ENCODE results near the gene APP. TPM values are rescaled to one million over a fixed set of nuclear protein-coding genes. Genes with fewer than 3 reads are reported as not detected.
"Not testable (repeated sequence)": the region's sequence is repeated elsewhere in the genome, so short reads cannot be mapped to it uniquely, and the experiment has no call there.

APP gene
- total RNA-seq, 1 donor from 2014 or later = 1,326 TPM

- DNase-seq (ENCODE audit: low read depth in 2 of 2) = not testable (repeated sequence)
These were observed 147.2 kb downstream of the APP start for GRCh38 chr21:26023406-26023805.

DNA sequence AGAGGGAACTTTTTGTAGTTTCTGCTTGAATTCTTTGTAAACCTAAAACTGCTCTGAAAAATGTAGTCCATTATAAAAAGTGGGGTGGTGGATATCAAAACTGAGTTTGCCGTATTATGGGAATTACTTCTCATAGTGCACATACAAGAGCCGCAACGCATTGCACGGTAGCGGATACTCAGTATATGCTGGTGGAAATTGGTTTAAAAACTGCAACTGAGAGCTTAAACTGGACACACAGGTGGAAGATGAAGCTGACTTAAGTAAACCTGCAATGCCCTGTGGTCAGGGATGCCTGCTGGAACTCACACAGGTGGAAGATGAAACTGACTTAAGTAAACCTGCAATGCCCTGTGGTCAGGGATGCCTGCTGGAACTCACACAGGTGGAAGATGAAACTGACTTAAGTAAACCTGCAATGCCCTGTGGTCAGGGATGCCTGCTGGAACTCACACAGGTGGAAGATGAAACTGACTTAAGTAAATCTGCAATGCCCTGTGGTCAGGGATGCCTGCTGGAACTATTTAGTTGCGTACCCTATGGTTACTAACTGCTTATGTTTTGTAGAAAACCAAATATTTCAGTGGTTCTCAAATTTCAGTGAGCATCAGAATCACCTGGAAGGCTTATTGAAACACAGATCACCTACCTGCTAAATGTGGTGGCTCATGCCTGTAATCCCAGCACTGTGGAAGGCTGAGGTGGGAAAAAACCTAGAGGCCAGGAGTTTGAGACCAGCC, 147.8 kb downstream of the APP start:
- not testable (repeated sequence) for DNase-seq (ENCODE audit: low read depth in 2 of 2)

DNA sequence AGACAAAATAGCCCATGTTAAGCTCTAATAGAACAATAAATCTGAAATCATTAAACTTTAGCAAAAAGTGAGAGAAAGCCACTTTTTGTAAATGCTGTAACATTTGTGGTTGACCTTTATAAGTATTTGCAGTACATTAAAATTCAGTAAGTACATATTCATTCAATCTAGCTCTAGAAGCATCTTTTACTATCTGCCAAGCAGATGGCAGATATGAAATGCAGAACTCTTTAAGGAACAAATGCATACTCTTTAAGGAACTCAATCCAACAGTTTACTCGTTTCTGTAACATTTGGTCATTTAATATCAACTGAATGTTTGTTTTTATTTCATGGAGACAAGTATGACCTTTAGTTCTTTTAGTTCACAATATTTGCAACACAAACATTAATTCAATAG, 150.1 kb downstream of the APP start:
- no peak for DNase-seq (ENCODE audit: low read depth in 2 of 2)

DNA sequence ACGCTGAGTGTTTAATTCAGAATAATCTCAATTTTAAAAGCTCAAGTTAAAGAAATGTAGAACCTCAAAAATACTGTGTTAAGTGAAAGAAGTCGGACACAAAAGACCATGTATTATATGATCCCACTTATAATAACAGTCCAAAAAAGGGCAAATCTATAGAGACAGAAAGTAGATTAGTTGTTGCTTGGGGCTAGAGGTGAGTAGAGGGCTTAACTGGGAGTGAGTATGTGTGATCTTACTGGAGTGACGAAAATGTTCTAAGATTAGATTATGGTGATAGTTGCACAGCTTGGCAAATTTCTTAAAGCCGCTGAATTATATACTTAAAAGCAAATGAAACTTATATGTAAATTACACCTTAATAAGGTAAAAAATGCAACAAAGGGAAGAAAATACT, 150.5 kb downstream of the APP start:
- DNase-seq (ENCODE audit: low read depth in 2 of 2) = no peak

- DNase-seq (ENCODE audit: low read depth in 2 of 2) = no peak
These were observed 151.3 kb downstream of the APP start for GRCh38 chr21:26019236-26019635.

- no peak for DNase-seq (ENCODE audit: low read depth in 2 of 2)
These were observed 156.6 kb downstream of the APP start for GRCh38 chr21:26013970-26014369.

- DNase-seq (ENCODE audit: low read depth in 2 of 2) = not testable (repeated sequence)
These were observed 158.1 kb downstream of the APP start for GRCh38 chr21:26012482-26012881.

GRCh38 chr21:26011292-26011940, 159.2 kb downstream of the APP start:
- no peak for DNase-seq (ENCODE audit: low read depth in 2 of 2)

GRCh38 chr21:26007951-26008498, 162.5 kb downstream of the APP start:
- DNase-seq (ENCODE audit: low read depth in 2 of 2) = peak; percentile 59 to 78

DNA sequence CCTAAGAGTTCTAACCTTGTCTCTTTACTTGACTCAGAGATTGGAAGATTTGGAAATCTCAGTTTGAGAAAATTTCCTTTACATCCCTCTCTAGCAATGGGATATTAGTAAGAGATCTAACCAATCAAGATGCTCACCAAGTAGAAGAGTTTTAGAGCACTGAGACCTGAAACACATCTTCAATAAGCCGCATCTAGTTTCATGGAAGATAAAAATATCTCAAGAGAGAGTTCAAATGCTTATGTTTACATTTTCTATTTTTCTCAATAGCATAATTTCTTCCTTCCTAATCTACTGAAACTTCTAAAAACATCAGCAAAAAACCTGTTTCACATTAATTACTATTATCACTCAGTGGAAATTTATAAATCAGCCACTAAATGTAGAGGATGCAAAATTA, 165.1 kb downstream of the APP start:
- DNase-seq (ENCODE audit: low read depth in 2 of 2) = no peak

- DNase-seq (ENCODE audit: low read depth in 2 of 2) = no peak
These were observed 167.2 kb downstream of the APP start for GRCh38 chr21:26003404-26003803.

GRCh38 chr21:26001356-26001755, 169.2 kb downstream of the APP start:
- no peak for DNase-seq (ENCODE audit: low read depth in 2 of 2)

DNA sequence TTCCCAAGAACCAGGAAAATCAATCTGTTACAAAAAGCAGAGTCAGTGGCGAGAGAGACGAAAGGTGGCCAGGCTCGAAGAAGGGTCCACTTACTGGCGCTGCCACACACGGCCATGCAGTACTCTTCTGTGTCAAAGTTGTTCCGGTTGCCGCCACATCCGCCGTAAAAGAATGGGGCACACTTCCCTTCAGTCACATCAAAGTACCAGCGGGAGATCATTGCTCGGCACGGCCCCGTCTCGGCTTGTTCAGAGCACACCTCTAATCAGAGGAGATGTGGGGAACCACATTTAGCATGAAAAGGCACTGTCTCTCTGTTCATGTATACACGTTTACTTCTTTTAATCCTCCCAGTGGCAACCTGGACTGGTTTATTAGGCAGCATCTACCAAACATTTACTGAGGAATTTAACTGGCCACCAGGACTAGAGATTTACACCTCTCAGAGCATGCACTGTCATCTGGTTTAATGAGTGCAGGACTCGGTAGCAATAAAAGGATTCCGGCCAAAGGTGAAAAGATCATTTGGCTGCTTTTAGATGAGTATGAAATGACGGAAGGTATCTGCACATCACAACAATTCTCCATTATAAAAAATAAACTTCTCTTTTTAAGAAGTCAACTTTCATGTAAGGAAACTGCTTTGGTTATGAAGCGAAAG, 170.5 kb downstream of the APP start:
- DNase-seq (ENCODE audit: low read depth in 2 of 2) = no peak

GRCh38 chr21:25997788-25998611, 172.6 kb downstream of the APP start:
- peak in 1 of 2 donors; percentile 67 for DNase-seq (ENCODE audit: low read depth in 2 of 2)

DNA sequence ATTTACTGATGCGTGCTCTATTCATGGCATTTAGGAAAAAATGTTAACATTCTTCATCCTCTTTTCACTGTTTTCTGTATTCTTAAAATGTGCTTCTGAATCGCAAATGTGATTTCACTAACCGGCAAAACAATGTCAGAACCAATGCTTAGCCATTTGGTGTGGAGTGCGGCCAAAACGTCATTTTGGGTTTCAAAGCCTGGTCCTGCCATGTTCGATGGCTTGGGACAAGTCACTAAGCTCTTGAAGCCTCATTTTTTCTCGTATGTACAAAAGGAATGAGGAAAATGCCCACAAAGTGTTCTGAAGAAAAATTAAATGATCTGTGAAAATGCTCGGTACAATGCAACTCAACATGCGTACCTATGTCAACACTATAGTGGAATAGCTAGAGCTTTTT, 175.3 kb downstream of the APP start:
- no peak for DNase-seq (ENCODE audit: low read depth in 2 of 2)

DNA sequence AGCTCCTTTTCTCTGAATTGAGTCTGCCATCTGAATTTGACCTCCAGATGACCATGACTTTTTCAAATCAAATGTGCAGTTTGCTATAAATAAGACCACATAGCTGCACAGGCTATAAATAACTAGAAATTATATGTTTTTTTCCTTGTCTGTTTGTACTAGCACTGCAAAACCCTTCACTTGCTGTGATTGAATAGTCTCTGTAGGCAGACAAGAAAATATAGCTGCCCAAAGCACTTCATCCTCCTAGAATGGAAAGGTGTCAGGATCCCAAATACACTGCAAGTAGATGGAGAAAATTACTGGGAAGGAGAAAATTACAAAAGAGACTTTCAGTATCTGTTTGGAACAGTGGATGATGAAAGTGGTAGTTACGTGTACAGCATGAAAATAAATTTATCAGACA, 175.8 kb downstream of the APP start:
- DNase-seq (ENCODE audit: low read depth in 2 of 2) = no peak

GRCh38 chr21:25988738-25989137, 181.8 kb downstream of the APP start:
- no peak for DNase-seq (ENCODE audit: low read depth in 2 of 2)

DNA sequence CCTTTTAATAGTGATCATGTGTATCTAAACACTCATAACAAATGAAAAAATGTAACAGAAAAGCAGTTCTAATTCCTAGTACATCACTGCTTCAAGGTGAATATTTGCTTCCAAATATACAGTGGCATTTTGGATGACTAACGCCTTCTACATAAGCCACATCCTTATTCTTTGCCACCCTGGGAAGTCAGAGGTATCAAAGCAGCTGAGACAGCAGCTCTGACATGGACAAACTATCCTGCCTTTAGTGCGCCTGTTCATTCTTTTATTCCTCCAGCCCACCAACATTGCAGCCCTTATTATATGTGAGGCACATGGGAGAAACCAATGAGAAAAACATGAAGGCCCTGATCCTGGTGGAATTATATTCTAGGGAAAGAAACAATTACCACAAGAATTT, 183.0 kb downstream of the APP start:
- no peak for DNase-seq (ENCODE audit: low read depth in 2 of 2)

DNA sequence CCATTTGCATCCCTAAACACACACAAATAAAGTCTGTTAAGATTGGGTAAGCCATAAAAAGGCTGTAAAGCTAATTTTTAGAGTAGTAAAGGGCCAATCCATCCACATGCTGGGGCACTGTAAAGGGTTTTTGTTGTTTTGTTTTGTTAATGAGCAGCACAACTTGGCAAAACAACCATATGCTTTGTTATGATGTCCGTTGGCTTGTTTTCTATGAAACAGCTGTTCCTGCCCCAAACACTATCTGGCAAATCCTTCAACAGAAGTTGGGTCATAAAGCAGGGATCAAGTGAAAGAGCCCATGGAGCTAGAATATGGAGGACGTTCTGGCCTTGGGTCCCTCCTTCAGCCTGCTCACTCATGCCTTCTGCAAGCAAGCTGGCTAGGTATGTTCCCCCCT, 183.6 kb downstream of the APP start:
- DNase-seq (ENCODE audit: low read depth in 2 of 2) = no peak

DNA sequence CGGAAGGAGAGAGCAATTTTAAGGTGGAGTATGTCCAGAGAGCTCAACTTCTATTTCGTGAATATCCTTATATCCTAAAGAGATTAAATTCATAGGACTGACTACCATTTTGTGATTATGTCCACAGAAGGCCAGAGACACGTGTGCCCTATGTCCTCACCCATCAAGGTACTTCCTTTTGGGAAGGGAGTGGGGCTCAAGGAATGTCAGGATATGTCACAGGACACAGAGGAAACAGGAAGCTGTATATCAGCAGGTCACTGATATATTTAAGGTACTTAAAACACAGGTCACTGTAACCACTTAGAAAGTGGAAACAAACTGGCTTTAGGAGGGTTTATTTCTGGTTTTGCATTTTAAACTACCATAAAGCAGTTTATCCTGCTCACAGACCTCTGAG, 184.6 kb downstream of the APP start:
- peak in 1 of 2 donors; percentile 69 for DNase-seq (ENCODE audit: low read depth in 2 of 2)

DNA sequence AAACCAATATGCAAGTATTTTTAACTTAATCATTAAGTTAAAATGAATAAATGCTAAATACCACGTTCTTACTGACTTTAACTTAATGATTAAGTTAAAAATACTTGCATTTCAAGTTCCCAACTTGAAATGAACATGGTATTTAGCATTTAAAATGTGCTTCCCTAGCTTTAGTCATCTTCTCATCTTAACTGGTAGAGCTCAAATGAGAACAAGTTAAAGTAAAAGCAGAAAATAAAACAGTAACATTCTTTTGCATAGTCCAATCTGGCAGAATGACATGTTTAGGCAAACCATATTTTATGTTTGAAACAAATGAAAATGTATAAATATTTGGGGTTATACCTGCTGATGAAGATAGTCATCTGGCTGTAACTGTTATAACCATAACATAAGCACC, 186.0 kb downstream of the APP start:
- DNase-seq (ENCODE audit: low read depth in 2 of 2) = no peak

DNA sequence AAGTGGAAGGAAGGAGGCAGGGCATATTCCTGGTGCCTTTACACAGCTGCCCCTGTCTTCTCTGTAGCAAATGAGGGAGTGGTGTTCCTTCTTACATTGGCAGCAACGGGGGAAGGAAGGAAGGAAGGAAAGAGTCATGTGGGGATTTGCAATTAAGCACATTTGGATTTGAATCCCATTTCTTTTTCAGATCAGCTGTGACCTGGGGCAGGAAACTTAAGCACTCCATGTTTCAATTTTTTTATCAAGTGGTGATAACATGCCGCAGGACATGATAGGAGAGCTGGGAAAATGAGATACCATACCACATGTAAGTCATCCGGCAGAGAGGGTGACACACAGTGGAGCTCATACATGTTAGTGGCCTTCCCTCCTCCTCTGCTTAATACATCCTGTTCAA, 186.8 kb downstream of the APP start:
- DNase-seq (ENCODE audit: low read depth in 2 of 2) = peak; percentile 82 to 83
